GM19455 (cell line): Measurements from ENCODE around the gene LGALS4.
"Not testable (repeated sequence)": the region's sequence is repeated elsewhere in the genome, so short reads cannot be mapped to it uniquely, and the experiment has no call there.

Experiments
- ATAC-seq: cut with Tn5 transposase; IDR thresholded peaks from one replicate; pipeline ENCODE4 v1.9.1; 2021; ENCODE audit not compliant: unreplicated experiment

LGALS4 gene

DNA sequence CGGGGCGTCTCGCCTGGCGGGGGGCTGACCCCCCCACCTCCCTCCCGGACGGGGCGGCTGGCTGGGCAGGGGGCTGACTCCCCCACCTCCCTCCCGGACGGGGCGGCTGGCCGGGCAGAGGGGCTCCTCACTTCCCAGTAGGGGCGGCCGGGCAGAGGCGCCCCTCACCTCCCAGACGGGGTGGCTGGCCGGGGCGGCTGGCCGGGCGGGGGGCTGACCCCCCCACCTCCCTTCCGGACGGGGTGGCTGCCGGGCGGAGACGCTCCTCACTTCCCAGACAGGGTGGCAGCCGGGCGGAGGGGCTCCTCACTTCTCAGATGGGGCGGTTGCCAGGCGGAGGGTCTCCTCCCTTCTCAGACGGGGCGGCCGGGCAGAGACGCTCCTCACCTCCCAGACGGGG is 15.0 kb downstream of the LGALS4 start:
- ATAC-seq: not testable (repeated sequence)

DNA sequence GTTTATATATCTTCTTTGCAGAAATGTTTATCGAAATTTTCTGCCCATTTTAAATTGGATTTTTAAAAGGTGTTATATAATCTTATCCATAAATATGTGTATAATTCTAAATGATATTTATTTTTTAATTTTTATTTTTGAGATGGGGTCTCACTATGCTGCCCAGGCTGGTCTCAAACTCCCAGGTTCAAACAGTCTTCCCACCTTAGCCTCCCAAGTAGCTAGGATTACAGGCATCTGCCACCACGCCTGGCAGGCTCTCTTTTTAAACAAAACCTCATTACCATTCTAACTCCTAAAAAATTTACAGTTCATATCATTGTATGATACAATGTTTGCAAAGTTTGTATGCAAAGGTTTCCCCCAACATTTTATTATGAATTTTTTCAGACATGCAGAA is 16.6 kb downstream of the LGALS4 start:
- ATAC-seq: no peak

GRCh38 chr19:38795549-38795948 is 17.2 kb downstream of the LGALS4 start:
- ATAC-seq: no peak

- ATAC-seq: no peak
These were observed 19.1 kb downstream of the LGALS4 start for GRCh38 chr19:38793671-38794070.

- ATAC-seq: no peak
These were observed 19.6 kb downstream of the LGALS4 start for GRCh38 chr19:38793177-38793576.

DNA sequence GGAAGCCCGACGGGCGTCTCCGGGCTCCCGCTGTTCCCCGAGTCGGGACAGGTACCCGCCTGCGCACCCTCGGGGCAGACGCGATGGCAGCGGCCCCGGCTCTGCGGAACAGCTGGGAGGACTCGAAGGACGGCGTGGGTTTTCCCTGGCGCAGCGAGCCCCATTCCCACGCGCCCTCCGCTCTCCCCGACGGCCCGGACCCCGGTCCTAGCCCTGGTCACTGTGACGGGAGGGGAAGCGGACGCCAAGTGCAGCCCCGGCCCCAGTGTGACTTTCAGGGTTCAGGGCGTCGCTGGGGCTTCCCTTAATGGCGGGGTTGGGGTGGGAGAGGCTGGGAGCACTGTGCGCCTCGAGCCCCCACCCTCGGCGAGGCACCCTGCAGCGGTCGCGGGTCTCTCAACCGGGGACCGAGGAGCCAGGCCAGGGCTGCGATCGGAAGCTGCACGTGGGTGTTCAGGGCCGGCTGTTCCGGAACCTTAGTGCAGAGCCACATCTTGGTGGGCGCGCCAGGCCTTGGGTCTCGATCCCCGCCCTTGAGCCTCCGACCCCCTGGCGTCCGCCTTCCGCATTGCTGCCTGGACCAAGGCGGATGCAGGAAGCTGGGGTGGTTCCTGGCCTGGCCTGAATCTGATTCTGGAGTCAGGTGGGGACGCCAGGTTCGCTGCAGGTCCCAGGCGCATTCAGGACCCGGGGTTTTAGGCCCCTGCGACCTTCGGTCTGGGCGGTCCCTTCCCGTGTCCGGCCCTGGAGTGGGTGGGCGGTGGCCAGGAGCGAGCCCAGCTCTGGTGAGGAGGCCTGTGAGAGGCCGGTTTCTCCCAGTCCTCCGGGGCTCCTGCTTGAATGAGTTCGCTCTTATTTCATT is 20.3 kb downstream of the LGALS4 start:
- no peak for ATAC-seq

DNA sequence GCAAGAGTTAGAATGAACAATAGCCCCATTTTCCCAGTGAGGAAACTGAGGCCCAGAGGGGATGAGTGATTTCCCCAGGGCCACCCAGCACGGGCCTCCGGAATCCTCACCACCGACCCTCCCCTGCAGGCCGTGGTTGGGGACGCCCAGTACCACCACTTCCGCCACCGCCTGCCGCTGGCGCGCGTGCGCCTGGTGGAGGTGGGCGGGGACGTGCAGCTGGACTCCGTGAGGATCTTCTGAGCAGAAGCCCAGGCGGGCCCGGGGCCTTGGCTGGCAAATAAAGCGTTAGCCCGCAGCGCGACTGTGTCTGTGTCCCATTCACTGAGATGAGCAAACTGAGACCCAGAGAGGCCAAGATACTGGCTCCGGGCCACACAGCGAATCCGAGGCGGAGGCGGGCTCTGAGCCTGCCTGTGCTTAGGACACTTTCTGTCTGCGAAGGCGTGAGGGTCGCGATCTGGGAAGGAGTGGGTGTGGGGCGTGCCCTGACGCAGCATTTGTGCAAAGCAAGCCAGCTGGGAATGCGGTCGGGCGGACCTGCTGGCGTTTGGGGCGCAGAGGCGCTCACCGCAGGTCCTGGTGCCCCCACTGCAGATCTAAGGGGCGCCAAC is 21.2 kb downstream of the LGALS4 start:
- ATAC-seq: not testable (repeated sequence)

DNA sequence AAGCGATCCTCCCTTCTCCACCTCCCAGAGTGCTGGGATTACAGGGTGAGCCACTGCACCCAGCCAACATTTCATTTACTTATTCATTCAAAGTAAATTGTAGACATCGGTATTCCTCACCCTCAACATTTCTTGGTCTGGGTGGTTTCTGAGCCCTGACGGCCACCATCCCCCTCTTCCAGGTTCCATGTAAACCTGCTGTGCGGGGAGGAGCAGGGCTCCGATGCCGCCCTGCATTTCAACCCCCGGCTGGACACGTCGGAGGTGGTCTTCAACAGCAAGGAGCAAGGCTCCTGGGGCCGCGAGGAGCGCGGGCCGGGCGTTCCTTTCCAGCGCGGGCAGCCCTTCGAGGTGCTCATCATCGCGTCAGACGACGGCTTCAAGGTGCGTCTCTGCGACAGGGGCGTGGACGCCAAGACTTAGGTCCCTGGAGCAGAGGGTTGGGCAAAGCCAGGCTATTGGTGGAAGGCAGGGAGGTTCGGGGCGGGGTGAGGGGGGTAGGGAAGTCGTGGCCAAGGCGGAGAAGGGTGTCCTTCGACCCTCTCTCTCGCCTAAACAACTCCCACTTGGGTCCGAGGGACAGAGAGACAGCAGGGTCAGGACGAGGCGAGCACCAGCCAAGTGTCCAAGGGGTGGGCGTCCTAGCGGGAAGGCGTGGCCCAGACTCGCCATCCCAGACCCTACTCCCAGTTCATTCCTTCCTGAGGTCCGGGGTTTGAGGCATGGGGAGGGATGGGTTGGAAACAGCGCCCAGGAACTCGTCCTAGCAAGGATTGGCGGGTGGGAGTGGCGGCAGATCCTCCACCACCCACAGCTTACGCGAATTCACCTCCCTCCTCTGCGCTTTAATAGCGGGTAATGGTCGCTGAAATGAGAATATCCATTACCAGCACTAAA is 22.0 kb downstream of the LGALS4 start:
- ATAC-seq: not testable (repeated sequence)

- no peak for ATAC-seq
These were observed 24.1 kb downstream of the LGALS4 start, which contains the start of gene LGALS7B for GRCh38 chr19:38788478-38789243. Gene LGALS7B (plus strand): TSS chr19:38789200. CDS start chr19:38789227, 27 bp downstream.

- ATAC-seq: no peak
These were observed 26.0 kb downstream of the LGALS4 start for GRCh38 chr19:38786572-38787265.

DNA sequence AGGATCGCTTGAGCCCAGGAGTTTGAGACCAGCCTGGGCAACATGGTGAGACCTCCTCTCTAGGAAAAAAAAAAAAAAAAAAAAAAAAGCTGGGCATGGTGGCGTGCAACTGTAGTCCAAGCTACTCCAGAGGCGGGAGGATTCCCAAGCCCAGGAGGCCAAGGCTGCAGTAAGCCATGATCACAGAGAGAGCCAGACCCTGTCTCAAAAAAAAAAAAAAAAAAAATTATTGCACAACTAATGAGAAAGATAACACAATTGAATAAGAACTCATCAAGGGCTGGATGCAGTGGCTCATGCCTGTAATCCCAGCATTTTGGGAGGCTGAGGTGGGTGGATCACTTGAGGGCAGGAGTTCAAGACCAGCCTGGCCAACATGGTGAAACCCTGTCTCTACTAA is 26.7 kb downstream of the LGALS4 start:
- ATAC-seq: not testable (repeated sequence)

GRCh38 chr19:38785187-38785699 is 27.5 kb downstream of the LGALS4 start:
- ATAC-seq: no peak

DNA sequence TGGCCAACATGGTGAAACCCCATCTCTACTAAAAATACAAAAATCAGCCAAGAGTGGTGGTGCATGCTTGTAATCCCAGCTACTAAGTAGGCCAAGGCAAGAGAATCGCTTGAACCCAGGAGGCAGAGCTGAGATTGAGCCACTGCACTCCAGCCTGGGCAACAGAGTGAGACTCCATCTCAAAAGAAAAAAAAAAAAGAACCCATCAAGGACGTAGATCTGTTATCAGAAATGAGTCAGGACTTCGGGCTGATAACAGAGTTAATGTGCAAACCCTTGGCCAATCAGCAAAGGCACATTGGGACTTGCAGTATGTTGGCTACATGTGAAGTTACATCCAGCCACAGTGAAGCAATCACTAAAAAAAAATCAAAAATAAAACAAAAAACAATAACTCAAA is 28.5 kb downstream of the LGALS4 start:
- no peak for ATAC-seq

- not testable (repeated sequence) for ATAC-seq
These were observed 30.5 kb downstream of the LGALS4 start for GRCh38 chr19:38782212-38782611.

- ATAC-seq: no peak
These were observed 31.7 kb downstream of the LGALS4 start for GRCh38 chr19:38781058-38781457.

DNA sequence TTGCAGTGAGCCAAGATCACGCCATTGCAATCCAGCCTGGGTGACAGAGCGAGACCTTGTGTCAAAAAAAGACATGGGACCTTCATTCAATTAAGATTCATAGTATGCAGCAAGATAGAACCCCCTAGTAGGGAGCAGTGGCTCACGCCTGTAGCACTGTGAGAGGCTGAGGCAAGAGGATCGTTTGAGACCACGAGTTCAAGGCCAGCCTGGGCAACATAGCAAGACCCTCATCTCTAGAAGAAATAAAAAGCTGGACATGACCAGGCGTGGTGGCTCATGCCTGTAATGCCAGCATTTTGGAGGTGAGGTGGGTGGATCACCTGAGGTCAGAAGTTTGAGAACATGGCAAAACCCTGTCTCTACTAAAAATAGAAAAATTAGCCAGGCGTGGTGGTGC is 32.3 kb downstream of the LGALS4 start:
- no peak for ATAC-seq

GRCh38 chr19:38778733-38779132 is 34.0 kb downstream of the LGALS4 start:
- no peak for ATAC-seq

DNA sequence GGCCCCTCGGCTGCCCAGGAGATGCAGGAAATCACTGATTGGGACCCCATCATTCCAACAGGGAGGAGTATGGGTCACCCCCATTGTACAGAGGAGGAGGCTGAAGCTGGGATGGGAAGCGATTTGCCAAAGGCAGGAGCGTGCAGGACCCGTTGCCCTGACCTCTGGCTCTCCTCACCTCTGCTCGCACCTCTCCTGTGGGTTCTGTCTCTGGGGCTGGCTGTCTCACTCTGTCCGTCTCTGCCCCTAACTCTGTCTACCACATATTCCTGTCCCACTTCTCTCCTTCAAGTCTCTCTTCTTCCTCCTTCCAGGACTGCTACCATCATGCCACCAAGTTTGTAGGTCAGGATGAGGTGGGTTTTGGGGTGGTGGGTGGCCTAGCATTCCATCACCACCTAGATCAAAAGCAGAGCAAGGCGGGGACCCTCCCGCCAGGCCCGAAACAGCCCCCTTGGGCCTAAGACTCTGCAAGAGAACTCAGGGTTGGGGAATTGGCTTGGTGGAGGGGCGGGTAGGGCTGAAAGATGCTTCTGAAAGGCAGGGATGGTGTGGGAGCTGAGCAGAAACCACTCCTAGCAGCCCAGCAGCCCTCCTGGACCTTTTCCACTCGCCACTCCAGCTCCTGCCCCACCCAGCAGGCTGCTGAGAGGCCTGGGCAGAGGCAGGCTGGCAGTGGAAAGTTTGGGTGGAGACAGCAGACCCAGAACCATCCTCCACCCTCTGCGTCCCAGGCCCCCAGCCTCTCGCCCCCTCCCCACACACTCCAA is 38.4 kb downstream of the LGALS4 start:
- ATAC-seq: no peak
